ENCODE data around the gene ALB.
"Not testable (repeated sequence)": the region's sequence is repeated elsewhere in the genome, so short reads cannot be mapped to it uniquely, and the experiment has no call there.

Gene ALB

DNA sequence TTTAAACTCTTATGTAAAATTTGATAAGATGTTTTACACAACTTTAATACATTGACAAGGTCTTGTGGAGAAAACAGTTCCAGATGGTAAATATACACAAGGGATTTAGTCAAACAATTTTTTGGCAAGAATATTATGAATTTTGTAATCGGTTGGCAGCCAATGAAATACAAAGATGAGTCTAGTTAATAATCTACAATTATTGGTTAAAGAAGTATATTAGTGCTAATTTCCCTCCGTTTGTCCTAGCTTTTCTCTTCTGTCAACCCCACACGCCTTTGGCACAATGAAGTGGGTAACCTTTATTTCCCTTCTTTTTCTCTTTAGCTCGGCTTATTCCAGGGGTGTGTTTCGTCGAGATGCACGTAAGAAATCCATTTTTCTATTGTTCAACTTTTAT lies at the start of gene ALB:
ALB (plus strand) TSS at position 246 of the 400 bp plus-strand sequence; CDS start at position 287, 41 bp downstream.
- no peak for DNase-seq (ENCODE audit: extremely low read depth, low read depth)
- TF ChIP-seq, protein P1, sequence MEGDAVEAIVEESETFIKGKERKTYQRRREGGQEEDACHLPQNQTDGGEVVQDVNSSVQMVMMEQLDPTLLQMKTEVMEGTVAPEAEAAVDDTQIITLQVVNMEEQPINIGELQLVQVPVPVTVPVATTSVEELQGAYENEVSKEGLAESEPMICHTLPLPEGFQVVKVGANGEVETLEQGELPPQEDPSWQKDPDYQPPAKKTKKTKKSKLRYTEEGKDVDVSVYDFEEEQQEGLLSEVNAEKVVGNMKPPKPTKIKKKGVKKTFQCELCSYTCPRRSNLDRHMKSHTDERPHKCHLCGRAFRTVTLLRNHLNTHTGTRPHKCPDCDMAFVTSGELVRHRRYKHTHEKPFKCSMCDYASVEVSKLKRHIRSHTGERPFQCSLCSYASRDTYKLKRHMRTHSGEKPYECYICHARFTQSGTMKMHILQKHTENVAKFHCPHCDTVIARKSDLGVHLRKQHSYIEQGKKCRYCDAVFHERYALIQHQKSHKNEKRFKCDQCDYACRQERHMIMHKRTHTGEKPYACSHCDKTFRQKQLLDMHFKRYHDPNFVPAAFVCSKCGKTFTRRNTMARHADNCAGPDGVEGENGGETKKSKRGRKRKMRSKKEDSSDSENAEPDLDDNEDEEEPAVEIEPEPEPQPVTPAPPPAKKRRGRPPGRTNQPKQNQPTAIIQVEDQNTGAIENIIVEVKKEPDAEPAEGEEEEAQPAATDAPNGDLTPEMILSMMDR (IDR thresholded peaks at IDR 0.05; ENCODE audit: low read depth, low read length, missing control alignments) = no peak
- no peak within 1 kb of the TSS for H3K4me3 ChIP-seq (replicated peaks; ENCODE audit: low read depth, low read length)

DNA sequence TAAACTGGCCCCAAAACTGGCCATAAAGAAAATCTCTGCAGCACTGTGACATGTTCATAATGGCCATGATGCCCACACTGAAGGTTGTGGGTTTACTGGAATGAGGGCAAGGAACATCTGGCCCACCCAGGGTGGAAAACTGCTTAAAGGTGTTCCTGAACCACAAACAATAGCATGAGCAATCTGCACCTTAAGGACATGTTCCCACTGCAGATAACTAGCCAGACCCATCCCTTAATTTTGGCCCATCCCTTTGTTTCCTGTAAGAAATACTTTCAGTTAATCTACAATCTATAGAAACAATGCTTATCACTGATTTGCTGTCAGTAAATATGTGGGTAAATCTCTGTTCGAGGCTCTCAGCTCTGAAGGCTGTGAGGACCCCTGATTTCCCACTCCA lies 46.9 kb upstream of the ALB start:
- H3K4me3 ChIP-seq (replicated peaks; ENCODE audit: low read depth, low read length); DNase-seq (ENCODE audit: extremely low read depth, low read depth): not testable (repeated sequence)

DNA sequence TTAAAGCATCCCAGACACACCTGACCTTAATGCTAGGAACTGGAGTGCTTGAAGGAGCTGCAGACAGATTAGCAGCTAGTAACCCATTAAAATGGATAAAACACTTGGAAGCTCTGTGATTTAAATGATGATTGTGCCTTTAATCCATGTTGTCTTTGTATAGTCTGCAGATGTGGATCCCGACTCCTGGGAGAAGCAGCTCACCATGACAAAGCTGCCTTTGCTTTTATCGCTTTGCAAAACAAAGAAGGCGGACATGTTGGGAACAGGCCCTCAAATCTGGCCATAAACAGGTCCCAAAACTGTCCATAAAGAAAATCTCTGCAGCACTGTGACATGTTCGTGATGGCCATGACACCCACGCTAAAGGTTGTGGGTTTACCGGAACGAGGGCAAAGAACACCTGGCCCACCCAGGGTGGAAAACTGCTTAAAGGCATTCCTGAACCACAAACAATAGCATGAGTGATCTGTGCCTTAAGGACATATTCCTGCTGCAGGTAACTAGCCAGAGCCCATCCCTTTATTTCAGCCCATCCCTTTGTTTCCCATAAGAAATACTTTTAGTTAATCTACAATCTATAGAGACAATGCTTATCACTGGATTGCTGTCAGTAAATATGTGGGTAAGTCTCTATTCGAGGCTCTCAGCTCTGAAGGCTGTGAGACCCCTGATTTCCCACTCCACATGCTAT lies 34.4 kb upstream of the ALB start:
- not testable (repeated sequence) for DNase-seq (ENCODE audit: extremely low read depth, low read depth)

DNA sequence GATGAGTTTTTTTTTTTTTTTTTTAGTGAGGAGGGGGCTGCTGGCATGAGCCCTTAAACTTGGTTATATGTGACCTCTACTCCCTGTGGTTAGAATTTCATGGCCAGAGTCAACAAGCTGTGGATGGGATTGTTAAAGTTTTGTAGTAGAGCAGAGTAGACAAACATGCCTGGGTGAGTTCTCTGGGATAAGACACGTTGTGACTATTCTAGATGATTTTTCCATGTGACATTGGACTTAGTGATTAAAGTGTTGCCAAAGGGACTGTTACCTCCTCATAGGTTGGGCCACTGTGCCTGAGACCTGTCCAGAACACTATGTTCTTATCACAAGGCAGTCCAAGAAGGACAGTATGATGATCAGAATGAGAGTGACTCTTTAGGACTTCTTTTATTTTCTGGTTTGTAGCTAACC lies 28.8 kb upstream of the ALB start:
- no peak overlapping the region for H3K4me3 ChIP-seq (replicated peaks; ENCODE audit: low read depth, low read length)
- DNase-seq (ENCODE audit: extremely low read depth, low read depth) = no peak
- TF ChIP-seq, protein P1 (IDR thresholded peaks at IDR 0.05; ENCODE audit: low read depth, low read length, missing control alignments) = no peak

More for the DNA sequence above, 34.4 kb upstream of the ALB start:
- H3K4me3 ChIP-seq (replicated peaks; ENCODE audit: low read depth, low read length) = not testable (repeated sequence)

DNA sequence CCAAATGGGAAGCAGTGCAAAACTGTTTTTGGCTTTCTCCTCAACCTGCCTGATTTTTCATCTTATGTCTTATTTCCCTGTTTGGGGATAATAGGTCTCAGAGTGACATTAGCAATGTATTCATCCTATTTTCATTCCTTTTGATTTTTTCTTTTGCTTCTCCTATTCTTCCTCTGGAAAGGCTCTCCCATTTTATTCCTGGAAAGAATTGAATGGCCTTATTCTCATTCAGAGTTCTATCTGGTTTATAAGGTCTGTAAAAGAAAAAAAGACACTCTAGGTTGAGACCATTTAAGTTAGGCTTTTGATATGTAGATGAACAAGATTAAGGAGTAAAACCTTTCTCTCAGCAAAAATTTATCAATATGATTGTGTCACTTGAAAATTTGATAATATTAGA lies 27.8 kb upstream of the ALB start:
- DNase-seq (ENCODE audit: extremely low read depth, low read depth) = no peak
- H3K4me3 ChIP-seq (replicated peaks; ENCODE audit: low read depth, low read length) = no peak overlapping the region
- TF ChIP-seq, protein P1 (IDR thresholded peaks at IDR 0.05; ENCODE audit: low read depth, low read length, missing control alignments) = no peak

DNA sequence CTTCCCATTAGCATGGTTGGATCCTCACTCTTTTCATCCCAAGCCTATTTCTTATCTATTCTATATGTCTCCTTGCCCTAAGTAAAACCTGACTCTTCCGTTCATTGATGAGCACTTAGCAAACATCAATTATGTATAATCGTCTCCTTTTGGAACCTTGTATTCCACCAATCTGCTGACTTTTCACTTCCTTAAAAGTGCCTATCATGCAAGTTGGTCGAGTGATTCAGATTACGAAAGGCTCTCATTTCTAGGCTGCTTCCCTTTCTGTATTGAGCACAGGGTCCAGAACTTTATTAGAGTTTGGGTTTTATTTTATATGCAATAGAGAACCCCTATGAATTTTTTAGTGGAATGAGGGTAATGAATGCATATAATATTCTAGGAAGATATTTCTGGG lies 27.1 kb upstream of the ALB start:
- H3K4me3 ChIP-seq (replicated peaks; ENCODE audit: low read depth, low read length) = no peak overlapping the region
- no peak for DNase-seq (ENCODE audit: extremely low read depth, low read depth)
- TF ChIP-seq, protein P1 (IDR thresholded peaks at IDR 0.05; ENCODE audit: low read depth, low read length, missing control alignments) = no peak

DNA sequence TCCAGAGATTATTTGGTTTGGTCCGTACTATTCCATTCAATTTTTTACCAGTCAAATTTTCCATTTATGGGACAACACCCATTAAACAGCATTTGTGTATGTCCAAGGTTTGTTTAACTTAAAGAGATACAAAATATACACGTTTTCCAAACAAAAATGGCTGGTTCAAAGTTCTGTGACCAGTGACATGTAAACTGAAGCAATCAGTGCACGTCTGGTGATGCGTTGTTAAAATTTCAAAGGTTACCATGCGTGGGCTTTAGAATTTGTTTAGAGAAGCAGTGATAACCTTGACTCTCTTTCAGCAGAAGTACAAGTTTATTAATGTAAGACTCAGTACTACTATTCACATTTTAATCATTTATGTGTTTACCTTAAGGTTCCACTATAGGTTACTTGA lies 25.2 kb upstream of the ALB start:
- TF ChIP-seq, protein P1 (IDR thresholded peaks at IDR 0.05; ENCODE audit: low read depth, low read length, missing control alignments) = no peak
- DNase-seq (ENCODE audit: extremely low read depth, low read depth) = no peak
- no peak overlapping the region for H3K4me3 ChIP-seq (replicated peaks; ENCODE audit: low read depth, low read length)

DNA sequence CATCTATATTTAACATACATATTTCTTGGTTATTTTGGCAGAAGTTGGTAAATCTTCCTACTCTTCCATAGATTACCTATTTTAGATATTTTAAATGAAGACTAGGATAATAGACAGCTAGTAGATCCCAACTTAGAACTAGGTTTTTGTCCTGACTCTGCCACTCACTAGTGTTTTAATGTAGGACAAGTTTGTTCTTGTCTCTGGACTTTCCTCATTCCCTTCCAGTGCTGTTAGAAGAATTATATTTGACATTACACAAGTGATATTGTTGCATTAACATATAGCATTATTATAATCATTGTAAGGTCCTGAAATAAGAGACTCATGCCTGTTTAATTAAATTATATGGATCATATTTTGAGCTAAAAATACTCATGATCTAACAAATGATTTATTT lies 24.1 kb upstream of the ALB start:
- TF ChIP-seq, protein P1 (IDR thresholded peaks at IDR 0.05; ENCODE audit: low read depth, low read length, missing control alignments) = no peak
- no peak for DNase-seq (ENCODE audit: extremely low read depth, low read depth)
- H3K4me3 ChIP-seq (replicated peaks; ENCODE audit: low read depth, low read length) = no peak overlapping the region

Data from HFF-Myc (cell line).